Smooth muscle cell of the coronary artery (primary cell): ENCODE results near the gene PSMD1. TPM values are rescaled to one million over a fixed set of nuclear protein-coding genes. Genes with fewer than 3 reads are reported as not detected.

ENCODE experiments used
- total RNA-seq: library from RNA; depleted of rRNA; stranded (reverse); fragments of >200 nt; gene quantifications from 2 replicates; pipeline ENCODE4 v1.2.3, GENCODE V29; 2014; ENCODE audit warnings: low replicate concordance

PSMD1 gene
- total RNA-seq = 131 and 184 TPM in 2 replicates

DNA sequence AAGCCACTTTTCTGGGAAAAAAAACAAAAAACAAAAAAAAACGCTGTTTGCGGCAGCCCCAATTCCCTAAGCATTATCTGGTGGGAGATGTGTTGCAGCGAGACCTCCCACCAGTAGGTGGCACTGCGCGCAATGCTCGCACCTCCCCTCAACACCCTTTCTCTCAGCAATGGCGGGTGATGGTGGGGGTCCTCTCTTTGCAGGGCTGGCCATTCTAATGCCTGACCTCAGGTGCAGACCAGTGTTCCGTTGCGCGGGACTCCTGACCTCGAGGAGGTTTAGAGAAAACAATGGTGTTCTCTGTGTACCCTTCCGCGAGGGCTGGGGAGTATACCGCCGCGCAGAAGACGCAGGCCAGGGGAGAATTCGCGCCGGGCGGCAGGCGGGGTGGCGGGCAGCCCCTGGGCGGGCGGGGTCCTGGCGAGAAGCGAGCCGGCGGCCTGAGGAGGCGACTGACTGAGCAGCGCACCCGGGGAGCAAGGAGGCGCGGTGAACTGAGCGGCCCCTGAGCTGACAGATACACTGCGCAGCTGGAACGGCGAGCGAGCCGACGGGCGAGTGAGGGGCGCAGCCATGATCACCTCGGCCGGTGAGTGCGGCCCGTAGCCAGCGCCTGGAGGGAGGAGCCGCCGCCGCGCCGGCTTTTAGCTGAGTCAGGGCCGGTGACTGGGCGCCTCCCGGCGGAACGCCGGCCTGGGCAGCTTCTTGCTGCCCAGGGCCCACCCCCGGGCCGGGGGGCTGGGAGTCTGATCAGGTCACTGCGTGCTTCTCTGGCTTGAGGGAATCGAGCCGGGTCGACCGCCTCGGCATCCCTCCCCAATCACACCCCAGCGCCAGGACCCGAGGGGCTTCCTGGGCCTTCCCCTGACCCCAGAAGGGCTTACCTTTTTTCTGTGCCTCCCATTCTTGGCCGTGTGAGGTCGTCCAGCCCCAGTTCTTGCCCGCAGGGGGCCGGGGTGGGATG lies at the start of gene PSMD1:
Gene PSMD1, plus strand, starts transcription at position 415 of the 964 bp plus-strand sequence. Its CDS starts 159 bp downstream, at position 574.

DNA sequence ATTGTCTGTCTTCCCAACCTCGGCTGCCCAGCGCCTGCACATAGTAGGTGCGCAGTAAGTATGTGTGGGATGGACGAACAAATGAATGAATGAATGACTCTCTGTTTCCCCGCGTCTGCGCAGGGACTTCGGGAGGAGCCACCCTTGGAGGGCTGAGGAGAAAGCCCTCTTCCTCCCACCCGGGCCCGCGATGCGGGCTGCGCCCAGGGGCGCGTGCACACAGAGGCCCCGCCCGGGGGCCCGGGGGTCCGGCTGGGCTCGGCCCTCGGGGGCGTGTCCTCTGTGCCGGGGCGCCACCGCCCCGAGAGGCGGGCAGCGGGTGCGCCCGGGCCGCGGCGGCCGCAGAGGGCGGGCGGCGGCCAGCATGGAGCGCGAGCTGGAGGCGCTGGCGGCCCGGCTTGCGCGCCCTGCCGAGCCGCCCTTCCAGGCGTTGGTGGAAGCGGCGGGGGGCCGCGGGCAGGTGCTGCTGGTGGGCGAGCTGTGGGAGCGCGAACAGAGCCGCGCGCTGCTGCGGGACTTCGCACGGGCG lies 19.4 kb upstream of the PSMD1 start, which contains the start of gene C2orf72:
Gene C2orf72, plus strand, starts transcription at position 322 of the 529 bp plus-strand sequence. Its CDS starts 43 bp downstream, at position 365.

GRCh38 chr2:231124838-231125568 lies 68.3 kb downstream of the PSMD1 start, which contains the start of gene HTR2B:
HTR2B (minus strand) TSS chr2:231125042; CDS start chr2:231123764, 1,278 bp downstream.

DNA sequence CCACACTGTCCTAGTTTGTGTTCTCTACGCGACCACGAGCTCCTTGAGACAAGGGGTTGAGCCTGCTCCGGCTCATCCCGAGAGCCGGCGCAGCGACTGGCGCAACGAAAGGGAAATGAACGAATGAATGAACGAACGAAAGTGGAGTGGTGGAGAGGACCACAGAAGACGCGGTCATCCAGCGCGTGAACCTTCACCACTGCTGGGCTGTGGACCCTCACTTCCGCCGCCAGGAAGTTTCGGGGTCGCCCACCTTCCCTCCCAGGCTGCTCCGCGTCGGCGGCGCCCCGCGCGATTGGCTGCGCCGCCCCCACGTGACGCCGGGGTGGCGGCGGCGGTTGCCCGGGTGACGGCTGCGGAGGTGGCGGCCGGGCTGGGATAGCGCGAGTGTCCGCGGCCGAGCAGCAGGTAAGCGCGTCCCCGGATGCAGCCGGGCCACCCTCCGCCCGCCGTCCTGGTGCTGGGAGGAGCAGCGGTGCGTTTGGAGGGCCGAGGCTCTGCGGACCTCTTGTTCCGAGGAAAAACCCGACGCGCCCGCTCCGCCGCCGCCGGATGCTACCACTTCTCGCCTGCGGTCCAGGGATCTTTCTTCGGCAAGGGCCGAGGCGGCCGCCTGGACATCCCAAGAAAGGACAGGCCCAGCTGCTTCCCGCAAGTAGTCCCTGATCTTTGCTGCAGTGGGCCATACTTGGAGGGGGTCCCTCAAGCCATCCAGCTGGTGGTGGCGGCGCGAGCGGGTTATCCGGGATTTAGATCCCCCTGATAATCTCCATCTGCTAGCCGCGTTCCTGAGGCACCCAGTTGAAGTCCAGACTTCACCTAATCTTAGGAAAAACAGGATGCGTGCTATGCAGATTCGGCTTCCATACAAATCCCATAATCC lies 141.9 kb downstream of the PSMD1 start, which contains the start of gene ARMC9:
Gene ARMC9, plus strand, starts transcription at position 341 of the 883 bp plus-strand sequence. CDS start 7,608 bp downstream, outside the sequence.

Other genes starting within 250 kb of the PSMD1 start
- gene ITM2C, start 191.9 kb upstream of the PSMD1 start, total RNA-seq = 44.3 and 97.9 TPM in 2 replicates
- not detected in 2 replicates for gene GPR55, start 131.6 kb upstream of the PSMD1 start, total RNA-seq
- not detected in 2 replicates for gene SPATA3, start 60.7 kb upstream of the PSMD1 start, total RNA-seq
- gene C2orf72, start 19.3 kb upstream of the PSMD1 start, total RNA-seq = under 0.01 and 0.23 TPM in 2 replicates
- 14.8 and 35.6 TPM in 2 replicates for gene HTR2B, start 68.2 kb downstream of the PSMD1 start, total RNA-seq
- 93.4 and 147 TPM in 2 replicates for gene ARMC9, start 141.8 kb downstream of the PSMD1 start, total RNA-seq